CD4-positive, alpha-beta memory T cell (primary cell): Measurements from ENCODE around the gene WFIKKN1. TPM values are rescaled to one million over a fixed set of nuclear protein-coding genes. Genes with fewer than 3 reads are reported as not detected.
A peak's percentile ranks its signal among the peaks of the same experiment; 100 is the strongest.

Experiments used
- CTCF ChIA-PET: fragments of 350-600 bp; sonication (Branson Sonifier 250); formaldehyde crosslinking; loops from one replicate; lab custom pipeline; 2021; ENCODE audit warnings: inconsistent platforms; ENCODE audit not compliant: partially characterized antibody; lab: Charles Lee
- POLR2A ChIA-PET: fragments of 350-600 bp; sonication (Branson Sonifier 250); formaldehyde crosslinking; loops from one replicate; lab custom pipeline; 2021; ENCODE audit not compliant: partially characterized antibody; lab: Charles Lee
- DNase-seq, 5 donors: peaks; one replicate each; pipeline versions ENCODE4 v3.0.0 to v3.0.0-alpha.2; 2020 to 2022; ENCODE audit warnings: mixed read lengths in 1 of 5
- H3K27ac ChIP-seq: one replicate; pipeline ENCODE4 v1.7.0; 2013; ENCODE audit warnings: low read depth, low read length
- H3K27me3 ChIP-seq: 2 replicates; pipeline ENCODE4 v1.7.0; 2013; ENCODE audit warnings: mild to moderate bottlenecking, low read length, moderate library complexity; ENCODE audit not compliant: insufficient read depth
- H3K36me3 ChIP-seq: 2 replicates; pipeline ENCODE4 v1.7.0; 2013; ENCODE audit warnings: mild to moderate bottlenecking, low read length, moderate library complexity; ENCODE audit not compliant: insufficient read depth
- H3K4me1 ChIP-seq: 2 replicates; pipeline ENCODE4 v1.7.0; 2013; ENCODE audit warnings: mild to moderate bottlenecking, low read length, moderate library complexity; ENCODE audit not compliant: insufficient read depth
- H3K4me3 ChIP-seq, 2 donors: one replicate each; pipeline ENCODE4 v1.7.0; 2013; ENCODE audit warnings: low read length in 2 of 2, mild to moderate bottlenecking in 1 of 2
- H3K9me3 ChIP-seq, 2 donors: one replicate each; pipeline ENCODE4 v1.7.0; 2013; ENCODE audit warnings: low read length in 2 of 2, control low read depth in 1 of 2; ENCODE audit not compliant: control insufficient read depth in 1 of 2
- H3K27ac Mint-ChIP-seq, 7 donors: one replicate each; pipeline ENCODE4 v1.8.0; 2020 to 2021; ENCODE audit warnings: mixed read lengths in 7 of 7, mild to moderate bottlenecking in 6 of 7, inconsistent platforms in 3 of 7, moderate library complexity in 3 of 7
- H3K27me3 Mint-ChIP-seq, 2 donors: one replicate each; pipeline ENCODE4 v1.8.0; 2020 to 2021; ENCODE audit warnings: mixed read lengths in 2 of 2
- H3K36me3 Mint-ChIP-seq, 2 donors: one replicate each; pipeline ENCODE4 v1.8.0; 2020 to 2021; ENCODE audit warnings: mixed read lengths in 2 of 2, inconsistent platforms in 1 of 2, mild to moderate bottlenecking in 1 of 2
- H3K4me1 Mint-ChIP-seq, 4 donors: one replicate each; pipeline ENCODE4 v1.8.0; 2020 to 2021; ENCODE audit warnings: mixed read lengths in 4 of 4, mild to moderate bottlenecking in 1 of 4
- H3K4me3 Mint-ChIP-seq, 8 donors: one replicate each; pipeline ENCODE4 v1.8.0; 2020 to 2021; ENCODE audit warnings: mixed read lengths in 8 of 8, mild to moderate bottlenecking in 7 of 8, moderate library complexity in 6 of 8, inconsistent platforms in 3 of 8
- H3K9me3 Mint-ChIP-seq, 8 donors: one replicate each; pipeline ENCODE4 v1.8.0; 2020 to 2021; ENCODE audit warnings: mixed read lengths in 8 of 8, mild to moderate bottlenecking in 5 of 8, inconsistent platforms in 3 of 8, moderate library complexity in 1 of 8
- intact Hi-C: fragments of 100-400 bp; cut with micrococcal nuclease; formaldehyde crosslinking; loops from one replicate; pipeline ENCODE4 v1.15.1; 2023
- polyA plus RNA-seq, 2 donors: library from polyadenylated mRNA; unstranded; fragments of 300-500 nt; fragmentation: Illumina TruSeq; gene quantifications; one replicate each; pipeline ENCODE4 v1.2.3, GENCODE V29; 2021
- total RNA-seq, 2 experiments: library from RNA; stranded (reverse); gene quantifications; one replicate each; pipeline ENCODE4 v1.2.3, GENCODE V29; 2021

Gene WFIKKN1
- total and polyA plus RNA-seq, 4 experiments from 2014 or later = 0.09 to 0.86 (median 0.67) TPM; not detected in 1

DNA sequence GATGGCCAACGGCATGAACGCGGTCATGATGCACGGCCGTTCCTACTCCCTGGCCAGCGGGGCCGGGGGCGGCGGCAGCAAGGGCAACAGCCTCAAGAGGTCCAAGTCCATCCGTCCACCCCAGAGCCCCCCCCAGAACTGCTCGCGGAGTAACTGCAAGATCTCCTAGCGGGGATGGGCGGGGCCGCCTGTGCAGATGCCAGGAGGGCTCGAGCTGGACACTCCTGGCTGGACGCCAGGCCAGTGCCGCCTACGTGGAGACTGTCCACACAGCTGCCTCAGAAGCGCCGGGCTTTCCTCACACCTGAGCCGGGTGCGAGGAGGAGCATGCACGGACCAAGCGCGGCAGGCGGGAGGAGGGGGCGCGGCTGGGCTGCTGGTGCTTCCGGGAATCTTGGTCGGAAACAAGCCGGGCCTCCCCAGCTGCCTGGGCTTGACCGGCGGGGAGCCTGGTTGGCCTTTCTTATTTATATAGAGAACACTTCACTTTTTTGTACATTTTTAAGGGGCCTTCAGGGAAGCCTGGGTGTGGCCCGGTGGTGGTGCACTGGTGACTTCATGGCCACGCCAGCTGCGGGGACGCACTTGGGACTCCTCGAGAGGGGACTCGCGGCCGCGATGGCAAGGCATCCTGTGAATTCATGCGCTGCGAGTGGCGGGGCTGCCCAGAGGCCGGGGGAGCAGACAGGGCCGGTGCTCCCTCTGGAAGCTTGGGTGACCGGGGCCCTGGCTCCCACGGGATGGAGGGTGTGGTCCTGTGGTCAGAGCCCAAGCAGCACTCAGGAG, 3.1 kb upstream of the WFIKKN1 start:
- ChIA-PET CTCF (no interaction called here), POLR2A (no interaction called here)
- no peaks in the 10 kb centered on the region for H3K27me3 Mint-ChIP-seq

DNA sequence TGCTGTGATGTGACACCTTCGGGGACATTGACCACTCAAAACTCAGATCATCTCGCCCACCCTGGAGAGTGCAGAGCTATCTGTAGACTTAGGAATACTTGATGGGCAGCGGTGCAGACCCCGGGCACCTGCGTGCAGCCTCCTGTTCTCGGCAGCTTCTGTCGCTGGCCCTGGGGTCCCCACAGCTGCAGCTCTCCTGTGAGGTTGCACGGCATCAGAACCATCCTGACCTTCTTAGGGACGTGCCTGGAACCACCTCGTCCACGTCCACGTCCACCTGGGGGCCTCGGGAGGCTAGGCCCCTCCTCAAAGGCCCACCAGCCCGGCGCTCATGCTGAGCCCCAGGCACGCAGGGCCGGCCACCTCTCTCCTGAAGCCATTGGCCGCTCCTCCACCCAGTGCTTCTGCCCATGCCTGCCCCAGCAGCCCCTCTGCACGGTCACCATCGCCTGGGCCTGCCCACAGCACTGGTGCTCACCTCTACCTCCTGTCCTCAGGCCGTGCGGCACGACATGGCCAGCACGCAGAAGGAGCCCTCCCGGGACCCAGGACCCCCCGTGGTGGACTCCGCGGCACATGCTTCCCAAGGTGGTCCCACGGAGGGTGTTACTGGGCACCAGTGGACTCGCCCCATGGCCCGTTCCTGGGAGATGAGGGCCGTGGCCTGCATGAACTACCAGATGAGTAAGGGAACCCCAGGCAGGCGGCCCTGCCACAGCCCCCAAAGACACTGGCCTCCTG, 2.3 kb upstream of the WFIKKN1 start:
- H3K4me3 Mint-ChIP-seq = no peak overlapping the region

More for the DNA sequence above, 3.1 kb upstream of the WFIKKN1 start:
- DNase-seq = peak in 1 of 5 donors; percentile 17
- Histone ChIP-seq H3K27ac (no peak overlapping the region), H3K9me3 (no peaks in the 10 kb centered on the region), H3K36me3 (no peaks in the 10 kb centered on the region), H3K4me1 (peaks cover 5% of the 10 kb centered on the region), H3K4me3 (no peak overlapping the region), H3K27me3 (no peaks in the 10 kb centered on the region)
- Mint-ChIP-seq H3K27ac (no peak overlapping the region), H3K4me3 (no peak overlapping the region), H3K4me1 (no peaks in the 10 kb centered on the region), H3K9me3 (no peaks in the 10 kb centered on the region), H3K36me3 (peaks cover 0 to 7% of the 10 kb centered on the region in 2 donors)
- intact Hi-C loops = no loop called here

GRCh38 chr16:629185-629832, 1.5 kb upstream of the WFIKKN1 start:
- H3K27ac ChIP-seq = no peak overlapping the region
- DNase-seq = peak in 1 of 5 donors; percentile 14
- H3K27me3 Mint-ChIP-seq = no peaks in the 10 kb centered on the region
- no peaks in the 10 kb centered on the region for H3K9me3 ChIP-seq
- H3K36me3 Mint-ChIP-seq = peaks cover 0 to 7% of the 10 kb centered on the region in 2 donors
- H3K4me1 Mint-ChIP-seq = no peaks in the 10 kb centered on the region
- H3K27ac Mint-ChIP-seq = no peak overlapping the region
- no peak overlapping the region for H3K4me3 Mint-ChIP-seq
- no peaks in the 10 kb centered on the region for H3K27me3 ChIP-seq
- H3K4me3 ChIP-seq = no peak overlapping the region
- no peaks in the 10 kb centered on the region for H3K36me3 ChIP-seq
- no peaks in the 10 kb centered on the region for H3K9me3 Mint-ChIP-seq
- POLR2A ChIA-PET = interaction anchor here (1.0 kb wide), 1 partner anchor 9 kb away, joined by 3 read pairs; no protein-coding TSS in a partner anchor
- peaks cover 5% of the 10 kb centered on the region for H3K4me1 ChIP-seq
- intact Hi-C loops = no loop called here
- CTCF ChIA-PET = no interaction called here

More for the DNA sequence above, 2.3 kb upstream of the WFIKKN1 start:
- ChIA-PET CTCF (no interaction called here), POLR2A (no interaction called here)
- Histone ChIP-seq H3K9me3 (no peaks in the 10 kb centered on the region), H3K4me1 (peaks cover 5% of the 10 kb centered on the region), H3K27ac (no peak overlapping the region), H3K4me3 (no peak overlapping the region), H3K36me3 (no peaks in the 10 kb centered on the region), H3K27me3 (no peaks in the 10 kb centered on the region)
- Mint-ChIP-seq H3K27me3 (no peaks in the 10 kb centered on the region), H3K9me3 (no peaks in the 10 kb centered on the region), H3K27ac (no peak overlapping the region), H3K36me3 (peaks cover 0 to 7% of the 10 kb centered on the region in 2 donors), H3K4me1 (no peaks in the 10 kb centered on the region)
- intact Hi-C loops = no loop called here
- peak in 1 of 5 donors; percentile 15 for DNase-seq

- Mint-ChIP-seq H3K4me1 (no peaks in the 10 kb centered on the region), H3K36me3 (peaks cover 0 to 7% of the 10 kb centered on the region in 2 donors), H3K9me3 (no peaks in the 10 kb centered on the region), H3K27me3 (no peaks in the 10 kb centered on the region), H3K27ac (no peak overlapping the region), H3K4me3 (no peak overlapping the region)
- no peak overlapping the region for H3K4me3 ChIP-seq
- no peaks in the 10 kb centered on the region for H3K36me3 ChIP-seq
- peaks cover 8% of the 10 kb centered on the region for H3K4me1 ChIP-seq
- H3K9me3 ChIP-seq = no peaks in the 10 kb centered on the region
- H3K27me3 ChIP-seq = no peaks in the 10 kb centered on the region
- no peak for DNase-seq
- POLR2A ChIA-PET = interaction anchor here (1.0 kb wide), 1 partner anchor 9 kb away, joined by 3 read pairs; no protein-coding TSS in a partner anchor
- no peak overlapping the region for H3K27ac ChIP-seq
- CTCF ChIA-PET = no interaction called here
- intact Hi-C loops = no loop called here
These were observed 944 bp upstream of the WFIKKN1 start for GRCh38 chr16:629833-630248.

- no peak for DNase-seq
- no peaks in the 10 kb centered on the region for H3K4me1 Mint-ChIP-seq
- H3K27ac Mint-ChIP-seq = no peak overlapping the region
- H3K36me3 Mint-ChIP-seq = peaks cover 0 to 7% of the 10 kb centered on the region in 2 donors
- H3K9me3 ChIP-seq = no peaks in the 10 kb centered on the region
- CTCF ChIA-PET = no interaction called here
- no peaks in the 10 kb centered on the region for H3K9me3 Mint-ChIP-seq
- no peaks in the 10 kb centered on the region for H3K27me3 Mint-ChIP-seq
- no peak overlapping the region for H3K4me3 Mint-ChIP-seq
- peaks cover 13% of the 10 kb centered on the region for H3K4me1 ChIP-seq
- H3K36me3 ChIP-seq = no peaks in the 10 kb centered on the region
- POLR2A ChIA-PET = interaction anchor here (1.0 kb wide), 1 partner anchor 8 kb away, joined by 3 read pairs; no protein-coding TSS in a partner anchor
- intact Hi-C loops = no loop called here
- no peak overlapping the region for H3K4me3 ChIP-seq
- H3K27me3 ChIP-seq = no peaks in the 10 kb centered on the region
- no peak overlapping the region for H3K27ac ChIP-seq
These were observed 453 bp upstream of the WFIKKN1 start for GRCh38 chr16:630249-630814.

DNA sequence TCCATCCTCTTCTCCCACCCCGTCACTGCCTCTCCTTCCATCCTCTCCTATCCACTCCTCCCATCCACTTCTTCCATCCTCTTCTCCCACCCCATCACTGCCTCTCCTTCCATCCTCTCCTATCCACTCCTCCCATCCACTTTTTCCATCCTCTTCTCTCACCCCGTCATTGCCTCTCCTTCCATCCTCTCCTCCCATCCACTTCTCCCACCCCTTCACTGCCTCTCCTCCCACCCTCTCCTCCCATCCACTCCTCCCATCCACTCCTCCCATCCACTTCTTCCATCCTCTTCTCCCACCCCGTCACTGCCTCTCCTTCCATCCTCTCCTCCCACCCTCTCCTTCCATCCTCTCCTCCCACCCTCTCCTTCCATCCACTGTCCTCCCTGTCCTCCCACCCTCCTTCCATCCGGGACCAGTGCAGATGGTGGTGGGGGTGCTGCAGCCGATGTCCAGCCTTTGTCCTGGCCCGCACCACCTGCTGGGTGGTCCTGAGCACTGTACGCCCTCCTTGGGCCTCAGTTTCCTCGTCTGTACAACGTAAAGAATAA, 1.1 kb downstream of the WFIKKN1 start:
- peaks cover 0 to 7% of the 10 kb centered on the region in 2 donors for H3K36me3 Mint-ChIP-seq
- intact Hi-C loops = no loop called here
- ChIA-PET POLR2A (no interaction called here), CTCF (no interaction called here)
- peak overlapping the region in 1 of 7 donors; percentile 12 for H3K27ac Mint-ChIP-seq
- H3K4me3 ChIP-seq = no peak overlapping the region
- H3K9me3 Mint-ChIP-seq = peaks cover 0 to 7% (median 0%) of the 10 kb centered on the region in 8 donors
- H3K27me3 Mint-ChIP-seq = peaks cover 0 to 3% of the 10 kb centered on the region in 2 donors
- no peaks in the 10 kb centered on the region for H3K27me3 ChIP-seq
- no peak overlapping the region for H3K27ac ChIP-seq
- no peak overlapping the region for H3K4me3 Mint-ChIP-seq
- H3K4me1 ChIP-seq = peaks cover 16% of the 10 kb centered on the region
- H3K9me3 ChIP-seq = no peaks in the 10 kb centered on the region
- DNase-seq = no peak
- H3K4me1 Mint-ChIP-seq = peaks cover 0 to 7% (median 2%) of the 10 kb centered on the region in 4 donors
- no peaks in the 10 kb centered on the region for H3K36me3 ChIP-seq
